ENCODE results near the gene CACNA2D1. TPM values are rescaled to one million over a fixed set of nuclear protein-coding genes. Genes with fewer than 3 reads are reported as not detected.

Gene CACNA2D1
- total and polyA plus RNA-seq, 9 of the 15 experiments (the other 6 are each of a cell fraction or from before 2014, with no cell fraction given), result 0.49 TPM; not detected in 8

GRCh38 chr7:82071468-82071867 lies 372.1 kb downstream of the CACNA2D1 start (continued):
- no peak for TF ChIP-seq CBFB (CRISPR knock-in tag; IDR thresholded peaks at IDR 0.05)
- no peak for TF ChIP-seq FOXO4 (CRISPR knock-in tag; IDR thresholded peaks at IDR 0.05)
- TF ChIP-seq RAD21 (CRISPR knock-in tag; conservative IDR thresholded peaks at IDR 0.05 in 1 of 2, IDR thresholded peaks at IDR 0.05 in 1 of 2), result no peak
- TF ChIP-seq, protein P1, sequence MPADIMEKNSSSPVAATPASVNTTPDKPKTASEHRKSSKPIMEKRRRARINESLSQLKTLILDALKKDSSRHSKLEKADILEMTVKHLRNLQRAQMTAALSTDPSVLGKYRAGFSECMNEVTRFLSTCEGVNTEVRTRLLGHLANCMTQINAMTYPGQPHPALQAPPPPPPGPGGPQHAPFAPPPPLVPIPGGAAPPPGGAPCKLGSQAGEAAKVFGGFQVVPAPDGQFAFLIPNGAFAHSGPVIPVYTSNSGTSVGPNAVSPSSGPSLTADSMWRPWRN (IDR thresholded peaks at IDR 0.05; ENCODE audit: low read depth), result no peak
- no peak for TF ChIP-seq FOXM1 (IDR thresholded peaks at IDR 0.05; ENCODE audit: low read depth)
- no peak for TF ChIP-seq FOXM1 (CRISPR knock-in tag; IDR thresholded peaks at IDR 0.05; ENCODE audit: low read depth)
- TF ChIP-seq CAMTA2 (CRISPR knock-in tag; conservative IDR thresholded peaks at IDR 0.05), result no peak
- TF ChIP-seq NCOR1 (IDR thresholded peaks at IDR 0.05), result no peak

DNA sequence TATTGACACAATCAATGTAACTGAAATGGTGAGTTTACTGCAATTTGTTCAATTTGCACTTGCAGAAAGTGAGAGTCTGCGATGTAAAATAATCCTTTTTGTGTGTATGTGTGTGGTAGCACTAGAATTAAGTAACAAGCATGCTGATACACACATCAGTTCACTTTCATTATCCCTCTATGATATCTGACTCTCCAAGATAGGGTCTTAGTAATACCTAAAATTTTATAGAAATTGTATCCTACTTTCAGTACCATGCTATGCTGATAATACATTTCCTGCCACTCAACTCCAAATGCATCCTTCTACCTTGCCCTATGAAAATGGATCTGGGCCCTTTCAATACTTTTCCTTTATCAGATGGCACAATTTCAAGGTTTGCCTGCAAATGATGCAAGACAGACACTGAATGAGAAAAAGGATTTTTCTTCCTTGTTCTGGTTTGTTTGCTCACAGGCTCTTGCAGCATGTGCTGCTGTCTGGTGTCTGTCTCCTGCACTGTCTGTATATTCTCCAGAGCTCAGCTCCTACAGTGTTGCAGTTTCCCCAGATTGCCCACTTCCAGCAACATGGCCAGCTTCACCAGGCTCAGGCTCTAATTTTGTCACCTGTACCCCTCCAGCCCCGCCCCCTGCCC lies 375.8 kb downstream of the CACNA2D1 start:
- no peak for DNase-seq (ENCODE audit: extremely low read depth in 1 of 4, low spot score in 3 of 4)
- ChIA-PET POLR2A (no interaction called here), CTCF (ENCODE audit: low intra/inter-chr PET ratio) (no interaction called here)
- ATAC-seq, result no peak
- no peak overlapping the region for H3K4me2 ChIP-seq (ENCODE audit: insufficient read depth, low read length)
- H4K20me1 ChIP-seq (replicated peaks; ENCODE audit: control insufficient read depth, insufficient read depth, low read length), result no peaks in the 10 kb centered on the region
- H3K9me3 ChIP-seq (replicated peaks; ENCODE audit: control insufficient read depth, insufficient read depth, low read depth, low read length), result no peaks in the 10 kb centered on the region; the same call in 1 of the 2 replicates
- H3K4me3 ChIP-seq, result no peak overlapping the region
- H3K36me3 ChIP-seq (ENCODE audit: control insufficient read depth, insufficient read depth, low read length), result no peaks in the 10 kb centered on the region
- BruUV-seq (replicated peaks), result no TSS peak
- no peaks in the 10 kb centered on the region for H3K4me1 ChIP-seq (replicated peaks in 1 of 2; ENCODE audit: control insufficient read depth in 2 of 2, insufficient read depth in 2 of 2, low read length in 2 of 2)
- in situ Hi-C loops (cut with MboI), result no loop called here
- intact Hi-C loops (cut with micrococcal nuclease), result no loop called here
- H3K9me1 ChIP-seq (ENCODE audit: control insufficient read depth, insufficient read depth, low read length), result no peaks in the 10 kb centered on the region
- no peak overlapping the region for H3K27ac ChIP-seq (ENCODE audit: extremely low read depth, low read depth, low read length)
- 15% methylated on average over 2 of the region's 2 CpGs for WGBS (ENCODE audit: insufficient coverage, low coverage, missing lambda C conversion rate)
- H3K79me2 ChIP-seq (ENCODE audit: control insufficient read depth, insufficient read depth, low read length), result no peaks in the 10 kb centered on the region
- no peak overlapping the region for H3K9ac ChIP-seq (ENCODE audit: insufficient read depth in 1 of 2, low read depth in 2 of 2, low read length in 2 of 2)
- no peak for FAIRE-seq
- H3K27me3 ChIP-seq (ENCODE audit: control insufficient read depth in 2 of 2, insufficient read depth in 2 of 2, low read length in 2 of 2), result no peaks in the 10 kb centered on the region
- H2AFZ ChIP-seq (ENCODE audit: low read depth, low read length), result no peak overlapping the region
- TF ChIP-seq SAFB2 (IDR thresholded peaks at IDR 0.05; ENCODE audit: borderline replicate concordance, low read depth, low read length, severe bottlenecking) (no peak), ZNF12 (CRISPR knock-in tag; IDR thresholded peaks at IDR 0.05) (no peak), IRF2 (CRISPR knock-in tag; IDR thresholded peaks at IDR 0.05) (no peak), SNRNP70 (optimal IDR thresholded peaks at IDR 0.05; ENCODE audit: low read depth, low read length) (no peak), UBTF (IDR thresholded peaks at IDR 0.05; ENCODE audit: borderline replicate concordance in 1 of 2, low read depth in 2 of 2, low read length in 2 of 2) (no peak), PCBP2 (IDR thresholded peaks at IDR 0.05; ENCODE audit: low read depth, low read length, poor library complexity, severe bottlenecking) (no peak), RBM25 (IDR thresholded peaks at IDR 0.05; ENCODE audit: low read depth, low read length, severe bottlenecking) (no peak), ELF2 (CRISPR knock-in tag; IDR thresholded peaks at IDR 0.05) (no peak), NR2C2 (CRISPR knock-in tag; IDR thresholded peaks at IDR 0.05) (no peak), NR2C2 (tag; IDR thresholded peaks at IDR 0.05) (no peak)

All from K562 (cell line).